PFSK-1 (cell line): ENCODE results near the gene TADA2A.

Experiments
- FOXP2 ChIP-seq: optimal IDR thresholded peaks from 2 replicates; pipeline ENCODE3; 2011; ENCODE audit warnings: borderline replicate concordance, control low read depth, inconsistent platforms; ENCODE audit not compliant: insufficient read depth; ENCODE audit errors: extremely low read length, extremely low read depth
- POLR2AphosphoS5 ChIP-seq: IDR thresholded peaks from 2 replicates; pipeline ENCODE4 v1.6.1; 2012; ENCODE audit warnings: low read depth, mild to moderate bottlenecking, control low read depth, low read length, moderate library complexity
- REST ChIP-seq, 2 experiments: IDR thresholded peaks; 2 replicates each; pipeline versions ENCODE4 v1.6.1 to v1.8.0; 2011 to 2012; ENCODE audit warnings: low read depth in 2 of 2, low read length in 2 of 2, control low read depth in 1 of 2, inconsistent platforms in 1 of 2, mild to moderate bottlenecking in 1 of 2, moderate library complexity in 1 of 2; ENCODE audit not compliant: insufficient read depth in 1 of 2
- SIN3A ChIP-seq: IDR thresholded peaks from 2 replicates; pipeline ENCODE4 v1.6.1; 2012; ENCODE audit warnings: mild to moderate bottlenecking, low read length, moderate library complexity, borderline replicate concordance; ENCODE audit not compliant: insufficient read depth
- TAF1 ChIP-seq: IDR thresholded peaks from 2 replicates; pipeline ENCODE4 v1.6.1; 2012; ENCODE audit warnings: low read length, control low read depth, borderline replicate concordance; ENCODE audit not compliant: insufficient read depth

The TADA2A gene

GRCh38 chr17:37519251-37519985, 112.7 kb downstream of the TADA2A start:
- no peak for TF ChIP-seq TAF1
- TF ChIP-seq FOXP2: no peak
- TF ChIP-seq REST (IDR thresholded peaks at IDR 0.05; ENCODE audit: insufficient read depth in 1 of 2, low read depth in 2 of 2, low read length in 2 of 2): no peak
- no peak for TF ChIP-seq SIN3A
- TF ChIP-seq POLR2AphosphoS5: no peak

DNA sequence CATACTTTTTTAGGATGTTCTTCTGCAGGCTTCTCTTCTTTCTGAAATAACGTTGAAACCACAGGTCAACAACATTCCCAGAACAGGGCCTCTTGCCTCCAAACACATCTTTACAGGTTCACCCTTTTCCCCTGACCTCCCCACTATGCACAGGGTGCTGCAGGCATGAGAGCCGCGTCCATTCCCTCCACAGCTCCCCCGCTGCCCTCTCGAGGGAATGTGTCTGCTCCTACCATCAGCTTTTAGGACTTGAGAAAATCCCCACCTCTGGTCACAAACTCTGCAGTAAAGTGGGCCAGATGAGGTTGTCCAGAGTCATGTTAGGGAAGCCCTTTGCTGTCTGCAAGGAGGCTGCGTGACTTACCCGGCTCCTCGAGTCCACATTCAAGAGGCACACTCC, 113.5 kb downstream of the TADA2A start:
- TF ChIP-seq REST (IDR thresholded peaks at IDR 0.05; ENCODE audit: insufficient read depth in 1 of 2, low read depth in 2 of 2, low read length in 2 of 2) (no peak), POLR2AphosphoS5 (no peak), TAF1 (no peak)

- TF ChIP-seq REST (IDR thresholded peaks at IDR 0.05; ENCODE audit: insufficient read depth in 1 of 2, low read depth in 2 of 2, low read length in 2 of 2) (no peak), POLR2AphosphoS5 (no peak), FOXP2 (no peak), TAF1 (no peak), SIN3A (no peak)
Measured at GRCh38 chr17:37521821-37522220, 115.1 kb downstream of the TADA2A start.

- no peak for TF ChIP-seq SIN3A
Measured at GRCh38 chr17:37523715-37524219, 117.1 kb downstream of the TADA2A start.

GRCh38 chr17:37527249-37527851, 120.7 kb downstream of the TADA2A start:
- TF ChIP-seq POLR2AphosphoS5 (no peak), FOXP2 (no peak), TAF1 (no peak), REST (IDR thresholded peaks at IDR 0.05; ENCODE audit: insufficient read depth in 1 of 2, low read depth in 2 of 2, low read length in 2 of 2) (no peak), SIN3A (no peak)
